ENCODE measurements around the gene LY86. TPM values are rescaled to one million over a fixed set of nuclear protein-coding genes. Genes with fewer than 3 reads are reported as not detected.

Gene LY86
- total RNA-seq, 6 donors from 2014 or later = 2.1 to 21.9 (median 9.5) TPM

- H3K27me3 ChIP-seq = no peaks in the 10 kb centered on the region
- no peaks in the 10 kb centered on the region for H3K4me1 ChIP-seq
- TF ChIP-seq POLR2AphosphoS5 (IDR thresholded peaks at IDR 0.05) (no peak), POLR2A (IDR thresholded peaks at IDR 0.05) (no peak), EP300 (IDR thresholded peaks at IDR 0.05) (no peak), CTCF (IDR thresholded peaks at IDR 0.05) (no peak)
- H3K4me3 ChIP-seq = no peak overlapping the region
- 88 to 95% methylated on average over 8 of the region's 8 CpGs for WGBS, 2 donors
- ATAC-seq (ENCODE audit: low FRiP score in 2 of 2) (no peak), DNase-seq (no peak)
- H3K36me3 ChIP-seq = no peaks in the 10 kb centered on the region
- H3K9me3 ChIP-seq = no peaks in the 10 kb centered on the region
- no peak overlapping the region for H3K27ac ChIP-seq
Observed at GRCh38 chr6:6643398-6643797, 54.9 kb downstream of the LY86 start.

DNA sequence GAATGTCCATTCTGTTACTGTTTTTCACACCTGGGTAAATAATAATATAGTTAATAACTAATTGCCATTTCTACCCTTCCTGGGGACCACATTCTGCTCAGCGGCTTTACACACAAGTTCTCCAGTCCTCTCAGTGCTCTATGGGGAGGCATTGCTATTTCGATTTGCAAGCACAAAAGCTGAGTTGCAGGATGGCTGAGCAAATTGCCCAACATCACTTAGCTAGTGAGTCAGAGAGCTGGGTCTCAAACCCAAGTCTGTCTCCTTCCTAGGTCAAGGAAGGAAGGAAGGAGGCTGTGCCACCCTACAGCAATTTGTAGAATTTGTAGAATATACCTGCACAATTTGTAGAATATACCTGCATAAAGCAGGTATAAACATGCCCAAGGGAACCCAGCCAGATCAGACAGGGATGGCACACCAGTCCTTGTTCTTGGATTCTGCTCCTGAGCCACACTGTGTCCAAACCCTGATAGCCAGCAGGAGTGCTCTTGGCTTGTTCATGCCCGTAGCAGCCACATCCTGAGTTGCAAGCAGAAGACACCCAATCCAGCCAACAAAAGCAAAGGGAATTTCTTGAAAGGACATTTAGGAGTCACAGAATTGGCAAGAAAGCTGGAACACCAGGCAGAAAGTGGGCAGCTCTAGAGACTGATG, 56.9 kb downstream of the LY86 start:
- DNase-seq (no peak), ATAC-seq (ENCODE audit: low FRiP score in 2 of 2) (no peak)
- H3K27me3 ChIP-seq = no peaks in the 10 kb centered on the region
- no peaks in the 10 kb centered on the region for H3K36me3 ChIP-seq
- H3K4me1 ChIP-seq = no peaks in the 10 kb centered on the region
- WGBS, 2 donors = 76 to 77% methylated on average over 3 of the region's 3 CpGs
- H3K4me3 ChIP-seq = no peak overlapping the region
- H3K27ac ChIP-seq = no peak overlapping the region
- TF ChIP-seq POLR2AphosphoS5 (IDR thresholded peaks at IDR 0.05) = no peak
- no peak for TF ChIP-seq EP300 (IDR thresholded peaks at IDR 0.05)
- no peak for TF ChIP-seq CTCF (IDR thresholded peaks at IDR 0.05)
- no peak for TF ChIP-seq POLR2A (IDR thresholded peaks at IDR 0.05)
- no peaks in the 10 kb centered on the region for H3K9me3 ChIP-seq

GRCh38 chr6:6646384-6646783, 57.9 kb downstream of the LY86 start:
- peaks cover 0 to 2% (median 0%) of the 10 kb centered on the region in 4 donors for H3K4me1 ChIP-seq
- no peak overlapping the region for H3K27ac ChIP-seq
- H3K9me3 ChIP-seq = no peaks in the 10 kb centered on the region
- H3K27me3 ChIP-seq = no peaks in the 10 kb centered on the region
- DNase-seq (no peak), ATAC-seq (ENCODE audit: low FRiP score in 2 of 2) (no peak)
- WGBS, 2 donors = 96 to 100% methylated on average over 2 of the region's 2 CpGs
- H3K36me3 ChIP-seq = no peaks in the 10 kb centered on the region
- TF ChIP-seq POLR2A (IDR thresholded peaks at IDR 0.05) = no peak
- no peak overlapping the region for H3K4me3 ChIP-seq

GRCh38 chr6:6646859-6647258, 58.3 kb downstream of the LY86 start:
- Histone ChIP-seq H3K4me3 (no peak overlapping the region), H3K27me3 (no peaks in the 10 kb centered on the region), H3K4me1 (peaks cover 0 to 4% (median 0%) of the 10 kb centered on the region in 4 donors), H3K27ac (no peak overlapping the region), H3K36me3 (no peaks in the 10 kb centered on the region), H3K9me3 (no peaks in the 10 kb centered on the region)
- no peak for DNase-seq
- TF ChIP-seq EP300 (IDR thresholded peaks at IDR 0.05) = no peak
- TF ChIP-seq POLR2AphosphoS5 (IDR thresholded peaks at IDR 0.05) = no peak
- no peak for TF ChIP-seq CTCF (IDR thresholded peaks at IDR 0.05)
- no peak for TF ChIP-seq POLR2A (IDR thresholded peaks at IDR 0.05)
- whole genome bisulfite sequencing, 2 donors = 70 to 74% methylated on average over 2 of the region's 2 CpGs
- ATAC-seq (ENCODE audit: low FRiP score in 2 of 2) = no peak

DNA sequence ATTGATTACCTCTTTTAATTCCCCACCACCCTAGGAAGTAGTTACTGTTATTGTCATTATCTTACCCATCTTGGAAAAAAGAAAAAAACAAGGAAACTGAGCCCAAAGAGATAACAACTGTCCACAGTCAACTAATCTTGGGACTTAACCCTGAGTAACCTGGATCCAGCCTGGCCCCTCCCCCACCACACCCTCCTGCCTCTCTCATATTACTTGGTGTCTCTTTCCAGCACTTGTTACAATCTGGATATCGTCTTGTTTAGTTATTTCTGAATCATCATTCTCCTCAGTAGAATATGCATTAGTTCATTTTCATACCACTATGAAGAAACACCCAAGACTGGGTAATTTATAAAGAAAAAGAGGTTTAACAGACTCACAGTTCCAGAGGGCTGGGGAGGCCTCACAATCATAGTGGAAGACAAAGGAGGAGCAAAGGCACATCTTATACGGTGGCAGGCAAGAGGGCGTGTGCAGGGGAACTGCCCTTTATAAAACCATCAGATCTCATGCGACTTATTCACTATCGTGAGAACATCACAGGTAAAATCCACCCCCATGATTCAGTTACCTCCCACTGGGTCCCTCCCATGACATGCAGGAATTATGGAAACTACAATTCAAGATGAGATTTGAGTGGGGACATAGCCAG, 60.3 kb downstream of the LY86 start:
- WGBS, 2 donors = 85 to 88% methylated on average over 5 of the region's 5 CpGs
- Histone ChIP-seq H3K4me3 (no peak overlapping the region), H3K27ac (no peak overlapping the region), H3K27me3 (no peaks in the 10 kb centered on the region), H3K36me3 (no peaks in the 10 kb centered on the region), H3K4me1 (peaks cover 0 to 5% (median under 1%) of the 10 kb centered on the region in 4 donors), H3K9me3 (no peaks in the 10 kb centered on the region)
- TF ChIP-seq CTCF (IDR thresholded peaks at IDR 0.05) (no peak), POLR2AphosphoS5 (IDR thresholded peaks at IDR 0.05) (no peak), EP300 (IDR thresholded peaks at IDR 0.05) (no peak), POLR2A (IDR thresholded peaks at IDR 0.05) (no peak)
- no peak for ATAC-seq (ENCODE audit: low FRiP score in 2 of 2)
- DNase-seq = no peak

Measured in upper lobe of left lung (tissue), 6 donors.